ENCODE measurements around the gene PALLD. TPM values are rescaled to one million over a fixed set of nuclear protein-coding genes. Genes with fewer than 3 reads are reported as not detected.

The PALLD gene
- total RNA-seq, 2 experiments from 2014 or later, result 2.4 to 2.8 TPM

- ChIA-PET POLR2A (no interaction called here), CTCF (no interaction called here)
- Mint-ChIP-seq H3K9me3 (no peaks in the 10 kb centered on the region), H3K27ac (no peak overlapping the region), H3K4me1 (peaks cover 1% of the 10 kb centered on the region), H3K36me3 (ENCODE audit: low read depth) (no peaks in the 10 kb centered on the region), H3K4me3 (no peak overlapping the region), H3K27me3 (peaks cover 26% of the 10 kb centered on the region)
- DNase-seq, result no peak
Measured at GRCh38 chr4:168656946-168657473, 160.2 kb downstream of the PALLD start.

- no peak for DNase-seq
- H3K36me3 Mint-ChIP-seq (ENCODE audit: low read depth), result no peaks in the 10 kb centered on the region
- POLR2A ChIA-PET, result no interaction called here
- H3K4me1 Mint-ChIP-seq, result peaks cover 1% of the 10 kb centered on the region
- no peak overlapping the region for H3K4me3 Mint-ChIP-seq
- H3K27ac Mint-ChIP-seq, result no peak overlapping the region
- H3K27me3 Mint-ChIP-seq, result peaks cover 23% of the 10 kb centered on the region
- CTCF ChIA-PET, result no interaction called here
- no peaks in the 10 kb centered on the region for H3K9me3 Mint-ChIP-seq
Measured at GRCh38 chr4:168658751-168659150, 161.9 kb downstream of the PALLD start.

DNA sequence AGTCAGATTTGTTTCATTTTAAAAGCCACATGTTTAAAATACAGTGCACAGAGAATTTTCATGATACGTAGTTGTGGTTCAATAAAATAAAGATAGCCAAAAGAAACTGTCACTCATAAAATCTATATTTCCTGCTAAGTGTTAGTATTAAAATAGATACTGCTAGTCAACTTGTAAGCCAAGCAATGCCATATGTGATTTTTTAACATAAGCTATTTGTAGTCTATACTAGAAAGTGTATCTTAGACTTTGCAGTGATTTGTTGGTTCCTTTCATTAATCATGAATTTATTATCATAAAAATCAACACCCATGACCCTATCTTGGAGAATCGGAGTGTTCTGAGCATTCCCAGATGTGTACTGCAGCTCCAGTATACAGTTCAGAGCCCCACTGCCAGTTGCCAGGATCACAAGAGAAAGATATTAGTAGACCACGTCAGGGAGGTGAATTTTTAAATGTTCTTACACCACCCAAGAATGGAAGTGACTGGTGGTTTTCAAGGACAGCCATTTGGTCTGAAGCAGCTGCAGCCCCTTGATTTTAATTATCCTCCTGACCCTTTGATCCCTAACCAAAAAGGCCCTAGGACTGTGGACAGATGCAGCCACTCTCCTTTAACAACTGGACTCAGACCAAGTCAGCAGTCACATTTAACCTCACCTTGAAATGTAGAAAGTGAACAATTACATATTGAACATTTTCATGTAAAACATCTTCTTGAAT is 163.1 kb downstream of the PALLD start:
- H3K36me3 Mint-ChIP-seq (ENCODE audit: low read depth), result no peaks in the 10 kb centered on the region
- H3K27ac Mint-ChIP-seq, result no peak overlapping the region
- H3K27me3 Mint-ChIP-seq, result peaks cover 19% of the 10 kb centered on the region
- DNase-seq, result no peak
- ChIA-PET CTCF (interaction anchor here (0.5 to 1.0 kb wide), 3 partner anchors 8 to 91 kb away, joined by 3 to 4 read pairs (median 3); no protein-coding TSS in a partner anchor), POLR2A (no interaction called here)
- H3K4me3 Mint-ChIP-seq, result no peak overlapping the region
- peaks cover 1% of the 10 kb centered on the region for H3K4me1 Mint-ChIP-seq
- no peaks in the 10 kb centered on the region for H3K9me3 Mint-ChIP-seq

- ChIA-PET POLR2A (no interaction called here), CTCF (no interaction called here)
- H3K9me3 Mint-ChIP-seq, result no peaks in the 10 kb centered on the region
- H3K4me1 Mint-ChIP-seq, result no peaks in the 10 kb centered on the region
- no peak overlapping the region for H3K27ac Mint-ChIP-seq
- H3K4me3 Mint-ChIP-seq, result no peak overlapping the region
- DNase-seq, result no peak
- no peaks in the 10 kb centered on the region for H3K36me3 Mint-ChIP-seq (ENCODE audit: low read depth)
- H3K27me3 Mint-ChIP-seq, result peaks cover 11% of the 10 kb centered on the region
Measured at GRCh38 chr4:168662297-168662984, 165.6 kb downstream of the PALLD start.

GRCh38 chr4:168664242-168664891 is 167.5 kb downstream of the PALLD start:
- peaks cover 7% of the 10 kb centered on the region for H3K27me3 Mint-ChIP-seq
- no peaks in the 10 kb centered on the region for H3K9me3 Mint-ChIP-seq
- H3K4me1 Mint-ChIP-seq, result no peaks in the 10 kb centered on the region
- H3K36me3 Mint-ChIP-seq (ENCODE audit: low read depth), result no peaks in the 10 kb centered on the region
- ChIA-PET CTCF (no interaction called here), POLR2A (no interaction called here)
- no peak overlapping the region for H3K27ac Mint-ChIP-seq
- H3K4me3 Mint-ChIP-seq, result no peak overlapping the region
- DNase-seq, result no peak

- no peaks in the 10 kb centered on the region for H3K9me3 Mint-ChIP-seq
- H3K27ac Mint-ChIP-seq, result no peak overlapping the region
Measured at GRCh38 chr4:168666531-168666930, 169.7 kb downstream of the PALLD start.

DNA sequence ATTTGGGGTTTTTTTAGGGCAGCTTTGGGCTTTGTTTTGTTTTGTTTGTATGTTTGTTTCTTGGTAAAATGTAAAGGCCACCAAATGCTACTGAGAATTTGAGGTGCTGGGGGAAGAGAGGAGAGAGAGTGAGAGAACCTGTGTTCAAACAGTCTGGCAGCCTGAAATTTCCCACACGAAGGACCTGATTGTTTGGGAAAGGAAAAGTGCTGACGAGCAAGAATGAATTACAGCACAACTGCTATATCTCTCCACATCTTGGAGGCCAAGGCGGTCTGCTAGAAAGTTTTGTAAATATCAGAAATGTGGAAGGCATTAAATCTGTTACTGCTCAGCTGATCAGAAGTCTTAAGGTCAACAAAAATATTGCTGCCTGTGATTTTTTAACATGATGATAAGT is 170.5 kb downstream of the PALLD start:
- CTCF ChIA-PET, result no interaction called here
- POLR2A ChIA-PET, result no interaction called here
- Mint-ChIP-seq H3K4me1 (no peaks in the 10 kb centered on the region), H3K4me3 (no peak overlapping the region), H3K9me3 (no peaks in the 10 kb centered on the region), H3K36me3 (ENCODE audit: low read depth) (no peaks in the 10 kb centered on the region), H3K27me3 (peaks cover 5% of the 10 kb centered on the region), H3K27ac (no peak overlapping the region)
- no peak for DNase-seq

More at GRCh38 chr4:168666531-168666930, 169.7 kb downstream of the PALLD start:
- no peaks in the 10 kb centered on the region for H3K4me1 Mint-ChIP-seq
- peaks cover 5% of the 10 kb centered on the region for H3K27me3 Mint-ChIP-seq
- H3K36me3 Mint-ChIP-seq (ENCODE audit: low read depth), result no peaks in the 10 kb centered on the region
- DNase-seq, result no peak
- POLR2A ChIA-PET, result no interaction called here
- CTCF ChIA-PET, result interaction anchor here (0.6 kb wide), 1 partner anchor 81 kb away, joined by 4 read pairs; no protein-coding TSS in a partner anchor
- H3K4me3 Mint-ChIP-seq, result no peak overlapping the region

DNA sequence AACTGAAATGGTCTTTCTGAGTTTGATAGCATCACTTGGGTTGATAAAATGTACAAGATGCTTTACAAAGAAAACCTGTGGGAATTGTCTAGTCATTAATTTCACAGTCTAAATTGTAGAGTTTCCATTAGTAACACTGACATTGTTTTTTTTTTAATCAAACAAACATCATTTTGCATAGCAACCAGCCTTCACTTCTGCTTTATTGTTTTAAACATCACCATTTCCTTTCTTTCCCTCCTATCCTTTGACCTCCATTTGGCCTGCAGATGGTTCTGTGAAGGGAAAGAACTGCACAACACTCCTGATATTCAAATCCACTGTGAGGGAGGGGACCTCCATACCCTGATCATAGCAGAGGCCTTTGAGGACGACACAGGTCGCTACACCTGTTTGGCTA is 171.1 kb downstream of the PALLD start:
- no peaks in the 10 kb centered on the region for H3K36me3 Mint-ChIP-seq (ENCODE audit: low read depth)
- no peak for DNase-seq
- CTCF ChIA-PET, result no interaction called here
- H3K4me3 Mint-ChIP-seq, result no peak overlapping the region
- POLR2A ChIA-PET, result no interaction called here
- H3K27ac Mint-ChIP-seq, result no peak overlapping the region
- H3K9me3 Mint-ChIP-seq, result no peaks in the 10 kb centered on the region
- H3K27me3 Mint-ChIP-seq, result peaks cover 5% of the 10 kb centered on the region
- no peaks in the 10 kb centered on the region for H3K4me1 Mint-ChIP-seq

- H3K4me1 Mint-ChIP-seq, result no peaks in the 10 kb centered on the region
- ChIA-PET POLR2A (no interaction called here), CTCF (no interaction called here)
- H3K9me3 Mint-ChIP-seq, result no peaks in the 10 kb centered on the region
- no peak for DNase-seq
- no peaks in the 10 kb centered on the region for H3K27me3 Mint-ChIP-seq
- H3K27ac Mint-ChIP-seq, result no peak overlapping the region
- H3K4me3 Mint-ChIP-seq, result no peak overlapping the region
- no peaks in the 10 kb centered on the region for H3K36me3 Mint-ChIP-seq (ENCODE audit: low read depth)
Measured at GRCh38 chr4:168673476-168673875, 176.6 kb downstream of the PALLD start.

- H3K27me3 Mint-ChIP-seq, result no peaks in the 10 kb centered on the region
- no peaks in the 10 kb centered on the region for H3K36me3 Mint-ChIP-seq (ENCODE audit: low read depth)
- no peaks in the 10 kb centered on the region for H3K4me1 Mint-ChIP-seq
- DNase-seq, result no peak
- H3K9me3 Mint-ChIP-seq, result no peaks in the 10 kb centered on the region
- H3K27ac Mint-ChIP-seq, result no peak overlapping the region
- no peak overlapping the region for H3K4me3 Mint-ChIP-seq
- POLR2A ChIA-PET, result no interaction called here
- CTCF ChIA-PET, result no interaction called here
Measured at GRCh38 chr4:168674077-168674747, 177.4 kb downstream of the PALLD start.

DNA sequence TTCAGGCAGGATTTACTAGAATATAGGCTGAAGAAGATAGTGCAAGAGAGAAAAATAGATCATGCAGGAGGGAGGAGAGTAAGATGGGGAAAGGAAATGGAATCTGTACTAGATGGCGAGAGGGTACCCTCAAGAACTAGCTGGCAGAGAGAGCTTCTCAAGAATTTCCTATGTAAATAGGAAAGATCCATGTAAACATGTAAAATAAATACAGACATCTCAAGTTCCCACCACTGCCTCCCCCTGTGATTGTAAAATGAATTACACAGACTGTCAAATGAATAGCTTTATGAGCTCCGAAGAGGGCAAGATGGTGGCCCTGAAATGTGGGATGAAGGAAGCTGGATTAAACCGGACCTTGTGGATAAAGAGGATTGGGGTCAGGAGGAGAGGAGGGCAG is 178.0 kb downstream of the PALLD start:
- Mint-ChIP-seq H3K9me3 (no peaks in the 10 kb centered on the region), H3K4me1 (no peaks in the 10 kb centered on the region), H3K27me3 (no peaks in the 10 kb centered on the region), H3K4me3 (no peak overlapping the region), H3K36me3 (ENCODE audit: low read depth) (no peaks in the 10 kb centered on the region), H3K27ac (no peak overlapping the region)
- ChIA-PET CTCF (no interaction called here), POLR2A (no interaction called here)
- no peak for DNase-seq

- Mint-ChIP-seq H3K36me3 (ENCODE audit: low read depth) (no peaks in the 10 kb centered on the region), H3K27me3 (no peaks in the 10 kb centered on the region), H3K27ac (no peak overlapping the region), H3K9me3 (no peaks in the 10 kb centered on the region), H3K4me1 (no peaks in the 10 kb centered on the region), H3K4me3 (no peak overlapping the region)
- POLR2A ChIA-PET, result no interaction called here
- DNase-seq, result no peak
- CTCF ChIA-PET, result interaction anchor here (0.7 kb wide), 1 partner anchor 725 kb away, joined by 3 read pairs; no protein-coding TSS in a partner anchor
Measured at GRCh38 chr4:168677063-168677462, 180.2 kb downstream of the PALLD start.

DNA sequence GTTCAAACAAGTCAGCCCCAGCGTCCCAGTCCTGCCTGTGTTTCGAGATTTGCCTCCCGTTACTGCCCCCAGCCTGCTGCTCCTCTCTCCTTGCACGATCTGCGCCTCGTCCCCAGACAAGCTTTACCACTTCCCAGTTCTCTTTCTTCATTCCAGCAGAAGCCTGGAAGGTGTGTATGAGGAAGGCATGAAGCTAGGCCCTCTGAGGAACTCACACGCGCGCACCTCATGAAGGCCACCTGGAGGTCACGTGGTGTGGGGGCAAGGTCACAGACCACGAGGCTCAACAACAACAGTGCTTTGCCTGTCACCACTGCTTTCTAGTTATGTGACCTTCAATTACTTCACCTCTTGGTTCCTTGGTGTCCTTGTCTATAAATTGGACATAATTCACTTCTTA is 181.0 kb downstream of the PALLD start:
- Mint-ChIP-seq H3K36me3 (ENCODE audit: low read depth) (no peaks in the 10 kb centered on the region), H3K4me1 (no peaks in the 10 kb centered on the region), H3K9me3 (no peaks in the 10 kb centered on the region), H3K4me3 (no peak overlapping the region), H3K27ac (no peak overlapping the region), H3K27me3 (no peaks in the 10 kb centered on the region)
- no peak for DNase-seq
- POLR2A ChIA-PET, result no interaction called here
- CTCF ChIA-PET, result no interaction called here

Measured in activated CD4-positive, alpha-beta T cell treated with anti-CD3 and anti-CD28 coated beads, Interleukin-2, amount 10 ng/mL, durations not matched to agents 7 days and 5 days (primary cell).